CD4-positive, alpha-beta T cell treated with Interleukin-17A for 4 hours (primary cell): ENCODE measurements around the gene KCNE3.
A peak's percentile ranks its signal among the peaks of the same experiment; 100 is the strongest.

Experiments
- DNase-seq: peaks from one replicate; pipeline ENCODE4 v3.0.0-alpha.2; 2020; ENCODE audit warnings: mixed read lengths

Gene KCNE3

GRCh38 chr11:74466916-74467885 is at the start of gene KCNE3:
Gene KCNE3, minus strand, starts transcription at chr11:74467549. Its CDS starts 9,986 bp downstream, at chr11:74457563.
- no peak for DNase-seq

- no peak for DNase-seq
Observed at GRCh38 chr11:74507582-74507981, 40.2 kb upstream of the KCNE3 start.

DNA sequence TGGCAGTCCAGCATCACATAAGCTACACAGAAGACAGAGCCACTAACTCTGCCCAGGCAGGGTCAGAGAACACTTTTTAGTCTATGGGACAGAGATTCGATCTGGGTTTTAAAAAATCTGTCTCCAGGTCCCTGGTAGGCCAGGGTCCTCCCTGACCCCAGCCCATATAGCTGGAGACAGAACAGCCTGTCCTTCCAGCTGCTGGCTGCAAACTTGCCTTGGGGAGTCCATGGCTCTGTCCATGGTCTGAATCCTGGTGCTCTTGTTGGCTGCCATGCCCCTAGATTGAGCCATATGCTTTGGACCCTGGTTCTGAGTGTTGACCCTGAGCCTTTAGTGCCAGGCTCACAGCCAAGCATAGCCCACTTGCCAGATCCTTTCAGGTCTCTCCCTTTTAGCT is 39.5 kb upstream of the KCNE3 start:
- DNase-seq = no peak

DNA sequence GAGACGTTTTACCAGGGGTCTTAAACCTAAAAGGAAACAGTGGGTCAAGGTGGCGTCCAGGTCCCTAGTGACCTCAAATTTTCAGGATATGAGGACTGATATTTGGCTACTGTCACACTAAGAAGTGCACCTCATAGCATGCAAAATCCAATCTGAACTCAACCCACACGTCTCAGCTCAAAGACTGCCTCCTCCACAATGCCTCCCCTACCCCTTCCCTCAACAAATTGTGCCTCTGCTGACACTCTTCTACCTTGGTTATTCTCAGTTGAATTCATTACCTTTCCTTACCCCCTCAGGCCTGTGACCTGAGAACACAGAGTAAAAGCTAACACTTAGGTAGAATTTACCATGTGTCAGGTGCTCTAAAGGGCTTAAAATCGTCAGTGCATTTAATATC is 38.6 kb upstream of the KCNE3 start:
- no peak for DNase-seq

- DNase-seq = no peak
Observed at GRCh38 chr11:74504100-74504691, 36.8 kb upstream of the KCNE3 start.

DNA sequence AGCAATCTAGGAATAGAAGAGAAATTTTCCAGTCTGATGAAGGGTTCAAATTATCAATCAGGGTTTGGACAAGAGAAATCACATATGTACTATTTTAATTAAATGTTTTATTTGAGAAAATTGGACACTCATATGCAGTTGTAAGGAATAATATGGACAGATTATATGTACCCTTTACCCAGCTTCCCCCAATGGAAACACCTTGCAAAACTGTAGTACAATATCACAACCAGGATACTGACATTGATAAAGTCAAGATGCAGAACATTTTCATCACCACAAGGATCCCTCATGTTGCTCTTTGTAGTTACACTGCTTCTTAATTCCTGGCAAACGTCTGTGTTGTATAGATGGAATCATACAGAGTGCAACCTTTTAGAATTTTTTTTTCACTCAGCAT is 27.6 kb upstream of the KCNE3 start:
- no peak for DNase-seq

- DNase-seq = peak; percentile 12
Observed at GRCh38 chr11:74493791-74494630, 26.7 kb upstream of the KCNE3 start.

DNA sequence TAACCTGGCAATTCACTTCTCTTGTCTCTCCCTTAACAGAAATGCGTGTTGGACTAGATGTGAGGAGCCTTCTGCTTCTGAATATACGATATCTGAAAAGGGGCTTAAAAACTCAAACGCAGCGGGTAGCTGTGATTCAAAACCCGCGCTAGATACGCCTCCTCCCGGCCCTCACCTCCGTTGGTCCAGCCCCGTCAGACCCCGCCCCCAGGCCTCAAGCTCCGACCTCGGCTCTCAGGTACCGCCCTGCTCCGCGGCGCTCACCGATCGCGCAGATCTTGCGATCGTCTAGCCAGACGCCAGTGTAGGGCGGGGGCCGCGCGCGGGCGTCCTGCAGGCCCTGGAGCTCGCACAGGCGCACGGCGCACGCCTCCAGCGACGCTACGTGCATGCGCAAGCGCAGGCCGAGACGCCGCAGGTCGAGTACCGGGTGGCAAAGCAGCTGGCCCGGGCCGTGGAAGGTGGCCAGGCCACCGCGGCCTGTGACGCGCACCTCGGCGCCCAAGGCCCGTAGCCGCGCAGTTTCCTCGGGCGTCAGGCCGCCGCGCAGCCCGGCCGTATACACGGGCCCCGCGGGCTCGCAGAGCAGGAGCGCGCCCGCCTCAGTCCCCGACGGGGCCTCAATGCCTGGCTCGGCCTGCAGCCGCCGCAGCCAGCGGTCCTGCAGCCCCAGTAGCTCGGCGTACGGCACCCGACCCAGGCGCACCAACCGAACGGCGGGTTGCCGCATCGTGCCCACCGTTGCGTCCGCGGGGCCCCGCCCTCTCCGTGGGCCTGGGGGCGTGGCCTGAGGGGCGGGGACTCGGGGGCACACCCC is 25.8 kb upstream of the KCNE3 start, which contains the start of gene LIPT2:
TSS of gene LIPT2 (minus strand) at position 751 of the 817 bp plus-strand sequence. CDS start at position 730, 21 bp downstream.
- DNase-seq = peak; percentile 99

DNA sequence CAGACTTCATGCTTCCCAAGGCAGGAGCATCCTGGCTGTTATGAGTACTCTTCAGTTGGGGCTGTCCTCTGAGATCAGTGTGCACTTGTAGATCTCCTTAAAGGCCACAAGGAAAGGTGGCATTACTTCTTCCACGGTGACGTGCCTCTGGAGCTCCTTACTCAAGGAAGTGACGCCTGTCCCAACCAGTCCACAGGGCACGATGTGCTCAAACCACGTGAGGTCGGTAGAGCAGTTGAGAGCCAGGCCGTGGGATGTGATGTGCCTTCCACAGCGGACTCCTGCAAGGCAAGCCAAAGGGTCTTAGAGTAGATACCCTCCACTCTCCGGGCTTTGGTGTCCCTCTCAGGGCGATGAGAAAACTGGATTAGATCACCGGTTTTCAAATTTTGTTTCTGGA is 24.7 kb upstream of the KCNE3 start:
- no peak for DNase-seq

DNA sequence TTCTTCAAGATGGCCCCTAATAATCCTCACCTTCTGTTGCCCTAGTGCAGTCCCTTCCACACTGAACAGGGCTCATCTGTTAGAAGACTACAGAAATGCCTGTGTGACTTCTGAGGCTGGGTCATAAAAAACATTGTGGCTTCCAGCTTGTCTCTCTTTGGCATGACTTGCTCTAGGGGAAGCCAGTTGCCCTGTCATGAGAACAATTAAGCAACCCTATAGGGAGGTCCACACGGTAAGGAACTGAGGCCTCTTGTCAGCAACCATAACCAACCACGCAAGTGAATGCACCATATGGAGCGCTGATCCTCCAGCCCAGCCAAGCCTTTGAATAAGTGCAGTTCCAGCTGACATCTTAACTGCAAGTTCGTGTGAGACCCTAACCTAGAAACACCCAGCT is 23.6 kb upstream of the KCNE3 start:
- no peak for DNase-seq

- no peak for DNase-seq
Observed at GRCh38 chr11:74487875-74488274, 20.5 kb upstream of the KCNE3 start.

DNA sequence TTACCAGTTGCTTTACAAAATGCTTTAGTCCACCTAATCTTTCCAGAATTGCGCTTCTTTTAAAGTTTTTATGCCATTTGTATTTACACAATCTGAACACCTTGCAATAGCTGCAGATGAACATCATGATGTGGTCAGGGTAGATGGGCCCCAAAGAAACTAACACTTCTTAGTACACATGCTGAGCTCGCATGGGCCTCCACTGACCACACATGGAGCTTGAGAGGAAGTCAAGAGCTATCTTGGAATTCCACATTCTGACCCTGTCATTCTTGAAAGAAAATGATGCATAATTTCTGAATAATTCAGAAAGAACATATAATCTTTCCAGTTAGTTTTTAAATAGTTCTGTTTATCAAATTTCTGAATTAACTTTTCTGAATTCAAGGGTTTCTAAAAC is 18.5 kb upstream of the KCNE3 start:
- DNase-seq = no peak

DNA sequence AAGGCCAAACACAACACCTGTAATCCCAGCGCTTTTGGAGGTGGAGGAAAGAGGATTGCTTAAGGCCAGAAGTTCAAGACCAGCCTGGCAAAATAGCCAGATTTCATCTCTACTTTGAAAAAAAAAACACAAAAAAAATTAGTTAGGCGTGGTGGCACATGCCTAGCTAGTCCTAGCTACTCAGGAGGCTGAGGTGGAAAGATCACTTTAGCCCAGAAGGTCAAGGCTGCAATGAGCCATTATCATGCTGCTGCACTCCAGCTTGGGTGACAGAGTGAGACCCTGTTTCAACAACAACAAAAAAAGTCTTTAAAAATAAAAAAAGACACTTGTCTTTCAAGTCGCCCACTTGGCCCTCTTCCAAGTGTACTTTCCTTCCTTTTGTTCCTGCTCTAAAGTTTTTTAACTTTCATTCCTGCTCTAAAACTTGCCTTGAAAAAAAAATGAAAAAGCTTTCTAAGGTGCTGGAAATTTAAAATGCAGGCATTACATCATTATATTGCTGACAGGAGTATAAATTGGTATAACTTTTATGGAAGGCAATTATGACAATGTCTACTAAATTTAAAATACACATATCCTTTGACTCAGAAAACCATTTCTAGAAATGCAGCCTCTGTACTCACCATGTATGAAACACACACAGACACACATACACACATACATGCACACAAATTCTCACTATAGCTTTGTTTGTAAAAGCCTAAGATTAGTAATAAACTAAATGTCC is 13.5 kb upstream of the KCNE3 start:
- DNase-seq = no peak

DNA sequence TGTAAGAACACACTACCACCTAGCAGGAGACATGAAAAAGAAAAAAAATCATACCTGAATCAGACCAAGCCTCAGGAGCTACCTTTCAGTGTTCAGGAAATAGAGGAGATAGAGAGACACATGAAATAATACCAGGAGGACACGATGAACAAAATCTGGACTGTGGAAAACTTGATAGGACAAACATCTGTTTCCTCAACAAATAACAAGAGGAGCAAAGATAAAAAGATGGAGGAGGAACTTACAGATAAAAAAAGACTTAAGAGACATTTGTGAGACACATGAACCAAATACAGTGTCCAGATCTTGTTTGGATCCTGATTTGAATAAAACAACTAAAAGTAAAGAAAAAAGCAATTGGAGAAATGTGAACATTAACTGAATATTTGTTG is 12.4 kb upstream of the KCNE3 start:
- DNase-seq = no peak

DNA sequence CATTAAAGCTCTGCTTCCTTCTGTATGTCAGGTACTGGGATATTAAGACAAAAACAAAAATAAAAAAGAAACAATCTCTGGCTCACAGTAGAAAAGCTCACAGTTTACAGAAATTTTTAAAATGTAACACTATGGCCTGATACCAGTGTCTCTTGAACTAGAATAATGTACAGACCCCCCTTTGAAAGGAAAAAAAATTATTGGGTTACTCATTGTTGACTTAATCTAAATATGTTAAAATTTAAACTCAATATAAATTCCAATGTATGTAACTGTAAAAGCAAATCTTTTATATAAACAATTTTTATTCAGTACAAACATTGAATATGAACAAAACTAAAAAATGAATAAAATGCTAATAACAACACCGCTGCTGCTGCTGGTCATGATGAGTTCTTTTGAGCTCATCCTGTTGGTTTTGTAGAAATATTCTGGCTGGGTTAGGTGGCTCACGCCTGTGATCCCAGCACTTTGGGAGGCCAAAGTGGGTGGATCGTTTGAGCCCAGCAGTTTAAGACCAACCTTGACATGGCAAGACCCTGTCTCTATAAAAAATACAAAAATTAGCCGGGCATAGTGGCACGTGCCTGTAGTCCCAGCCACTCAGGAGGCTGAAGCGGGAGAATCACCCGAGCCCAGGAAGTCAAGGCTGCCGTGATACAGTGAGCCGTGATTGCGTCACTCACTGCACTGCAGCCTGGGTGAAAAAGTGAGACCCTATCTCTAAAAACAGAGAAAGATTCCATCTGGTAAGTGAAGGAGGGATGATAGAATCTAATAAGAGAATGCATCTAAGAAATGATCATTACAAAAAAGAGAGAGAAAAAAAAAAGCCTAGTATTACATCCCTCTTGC is 11.8 kb upstream of the KCNE3 start:
- DNase-seq = no peak

DNA sequence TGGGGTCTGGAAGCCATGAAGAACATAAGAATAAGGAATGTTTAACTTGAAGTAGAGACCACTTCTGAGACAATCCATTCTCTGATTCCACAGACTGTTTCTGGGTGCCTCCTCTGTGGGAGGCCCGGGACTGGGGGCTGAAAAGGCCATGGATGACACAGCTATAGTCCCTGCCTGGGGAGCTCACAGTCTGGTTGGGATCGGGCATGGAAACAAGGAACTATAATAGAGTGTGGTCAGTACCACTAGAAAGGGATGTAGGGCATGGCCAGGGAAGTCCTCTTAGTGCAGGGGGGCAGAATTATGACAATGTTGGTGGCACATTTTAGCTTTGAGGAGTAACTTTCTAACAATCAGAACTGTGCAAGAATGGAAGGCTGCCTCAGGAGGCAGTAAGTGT is 9.2 kb upstream of the KCNE3 start:
- DNase-seq = no peak

GRCh38 chr11:74474316-74474715 is 7.0 kb upstream of the KCNE3 start:
- no peak for DNase-seq

- no peak for DNase-seq
Observed at GRCh38 chr11:74473382-74474173, 6.2 kb upstream of the KCNE3 start.

- no peak for DNase-seq
Observed at GRCh38 chr11:74471668-74472429, 4.5 kb upstream of the KCNE3 start.
